Stimulated activated CD8-positive, alpha-beta memory T cell treated with anti-CD3 and anti-CD28 coated beads, Interleukin-15, amount 100 ng/mL, for 24 hours (primary cell): ENCODE results near the gene GRIK2.

Experiments used
- DNase-seq: peaks from one replicate; pipeline ENCODE4 v3.0.0-alpha.2; 2020; ENCODE audit warnings: low read depth

GRIK2 gene

DNA sequence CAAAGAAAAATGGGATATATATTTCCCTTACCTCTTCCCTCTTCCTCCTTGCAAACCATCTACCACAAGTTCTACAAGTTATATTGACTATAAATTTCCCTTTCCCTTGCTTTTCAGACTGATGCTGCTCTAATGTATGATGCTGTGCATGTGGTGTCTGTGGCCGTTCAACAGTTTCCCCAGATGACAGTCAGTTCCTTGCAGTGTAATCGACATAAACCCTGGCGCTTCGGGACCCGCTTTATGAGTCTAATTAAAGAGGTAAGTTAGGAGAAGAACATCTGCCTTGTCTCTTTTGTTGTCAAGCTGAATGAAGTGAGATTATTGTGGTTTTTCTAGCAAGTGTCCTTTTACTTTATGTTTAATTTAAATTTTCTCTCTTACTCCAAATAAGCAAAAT, 406.0 kb downstream of the GRIK2 start:
- no peak for DNase-seq

- DNase-seq = no peak
Observed at GRCh38 chr6:101800598-101800997, 407.1 kb downstream of the GRIK2 start.

- no peak for DNase-seq
Observed at GRCh38 chr6:101803136-101803535, 409.6 kb downstream of the GRIK2 start.

DNA sequence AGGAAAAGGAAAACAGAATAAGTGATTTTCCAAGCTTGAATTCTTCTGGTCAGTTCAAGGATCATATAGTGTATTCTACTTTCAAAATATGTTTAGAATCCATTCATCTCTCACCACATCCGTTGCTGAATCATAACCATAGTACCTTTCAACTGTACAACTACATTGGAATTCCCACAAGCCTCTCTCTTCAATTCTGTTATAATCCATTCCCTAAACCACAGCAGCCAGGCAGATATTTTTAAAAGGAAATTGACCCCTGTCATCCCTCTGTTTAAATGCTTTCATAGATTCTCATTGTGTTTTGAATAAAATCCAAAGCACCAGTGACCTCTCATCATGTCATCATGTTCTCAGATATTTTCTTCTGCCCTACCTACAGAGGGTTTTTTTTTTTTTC, 412.7 kb downstream of the GRIK2 start:
- no peak for DNase-seq

DNA sequence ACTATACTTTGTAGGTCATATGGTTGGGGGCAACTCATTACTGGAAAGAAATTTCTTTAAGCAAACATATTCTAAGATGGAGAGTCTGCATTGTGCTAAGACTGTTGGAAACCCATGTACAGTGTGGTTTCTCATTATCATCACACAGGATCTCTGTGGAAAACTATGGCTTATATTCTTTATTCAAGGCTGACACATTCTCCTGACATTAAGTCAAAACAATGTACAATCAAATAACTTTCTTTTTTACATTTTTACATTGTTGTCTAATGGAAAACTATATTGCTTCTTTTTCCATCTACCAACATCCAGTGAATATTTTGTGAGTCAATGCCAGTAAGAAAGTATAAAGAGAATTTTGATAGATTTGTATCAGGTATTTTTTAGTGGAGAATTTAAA, 417.6 kb downstream of the GRIK2 start:
- no peak for DNase-seq

GRCh38 chr6:101816716-101817115, 423.2 kb downstream of the GRIK2 start:
- DNase-seq = no peak

GRCh38 chr6:101818051-101818450, 424.5 kb downstream of the GRIK2 start:
- no peak for DNase-seq

DNA sequence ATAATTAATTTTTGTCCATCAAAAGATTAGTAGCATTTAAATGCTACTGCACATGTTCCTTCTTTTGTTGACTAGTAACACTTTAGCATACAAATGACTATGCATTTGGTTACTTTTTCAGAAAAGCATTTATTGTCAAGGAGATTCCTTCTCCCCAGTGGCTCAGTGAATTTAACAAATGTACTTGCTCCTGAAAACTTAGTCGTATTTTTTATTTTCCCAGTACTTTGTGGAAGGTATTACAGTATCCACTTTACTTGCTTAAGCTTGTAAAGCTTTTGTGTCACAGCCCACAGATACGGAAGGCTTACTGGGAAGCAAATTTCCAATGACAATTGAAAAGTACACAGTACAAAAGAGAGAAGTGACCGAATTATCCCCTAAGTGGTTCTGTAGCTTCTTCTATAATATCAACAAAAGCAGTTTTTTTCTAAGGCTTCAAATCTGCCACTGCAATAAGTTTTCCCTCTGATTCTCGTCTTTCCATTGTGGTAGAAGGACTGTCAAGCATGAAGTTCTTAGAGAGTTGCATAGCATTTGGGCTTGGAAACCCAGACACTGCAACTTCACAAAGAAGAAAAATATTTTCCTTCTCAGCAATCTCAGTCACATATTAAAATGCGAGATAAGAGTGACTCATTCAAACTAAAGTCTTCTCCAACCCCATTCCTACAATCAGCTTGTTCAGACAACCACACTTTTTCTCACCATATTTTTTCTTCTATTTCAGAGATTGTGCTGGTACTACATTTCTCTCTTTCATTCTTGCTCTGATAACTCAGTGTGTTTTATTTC, 431.2 kb downstream of the GRIK2 start:
- DNase-seq = no peak

DNA sequence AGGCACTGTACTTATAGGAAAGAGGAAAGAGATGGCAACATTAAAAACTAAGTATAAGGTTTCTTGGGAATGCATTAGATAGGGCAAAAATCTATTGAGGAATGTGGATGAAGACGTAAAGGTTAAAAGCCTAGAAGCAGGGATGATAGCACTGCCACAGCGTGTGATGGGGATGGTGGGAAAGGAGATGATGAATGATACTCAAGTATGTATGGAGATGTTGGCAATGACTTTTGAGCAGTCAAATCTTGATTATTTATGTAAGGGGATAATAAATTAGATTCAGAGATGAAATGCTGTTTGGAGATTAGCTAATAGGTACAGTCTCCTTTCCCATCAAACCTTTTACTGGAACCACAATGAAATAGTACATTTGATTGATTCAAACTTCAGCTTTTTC, 432.8 kb downstream of the GRIK2 start:
- DNase-seq = no peak

DNA sequence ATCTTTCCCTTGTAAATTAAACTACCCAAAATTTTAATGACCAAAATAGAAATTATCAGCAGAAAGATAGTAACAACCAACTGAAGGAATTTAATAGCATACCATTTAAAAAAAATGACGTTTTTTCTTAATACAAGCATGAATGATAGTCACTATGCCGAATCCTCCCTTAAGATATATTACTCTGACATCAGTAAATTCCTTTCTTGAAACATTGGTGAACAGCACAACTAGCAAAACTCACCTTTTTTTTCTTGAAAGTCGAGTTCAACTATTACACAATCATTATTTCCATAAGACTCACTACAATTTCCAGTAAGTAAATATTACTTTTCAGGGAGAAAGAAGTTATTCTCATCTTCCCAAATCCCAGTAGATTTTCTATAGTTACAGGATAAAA, 433.2 kb downstream of the GRIK2 start:
- no peak for DNase-seq

- DNase-seq = no peak
Observed at GRCh38 chr6:101830501-101831031, 437.1 kb downstream of the GRIK2 start.

- no peak for DNase-seq
Observed at GRCh38 chr6:101832371-101832770, 438.9 kb downstream of the GRIK2 start.

DNA sequence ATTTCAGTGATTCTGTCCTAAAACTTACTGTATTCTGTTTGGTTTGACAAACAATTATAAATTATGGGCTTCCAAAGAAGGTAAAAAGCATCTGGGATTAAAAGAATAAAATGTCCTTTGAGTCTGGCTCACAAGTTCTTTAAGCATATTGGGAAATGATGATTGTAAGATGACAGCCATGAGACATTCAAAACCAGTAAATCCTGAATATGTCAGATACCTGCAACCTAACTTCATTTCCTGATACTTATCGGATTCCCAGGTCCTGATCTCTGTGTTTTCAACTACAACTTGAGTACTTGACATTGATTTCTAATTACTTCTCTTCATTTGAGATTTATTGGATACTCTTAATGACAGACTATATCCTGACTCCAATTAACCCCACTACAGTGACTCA, 446.6 kb downstream of the GRIK2 start:
- DNase-seq = no peak

DNA sequence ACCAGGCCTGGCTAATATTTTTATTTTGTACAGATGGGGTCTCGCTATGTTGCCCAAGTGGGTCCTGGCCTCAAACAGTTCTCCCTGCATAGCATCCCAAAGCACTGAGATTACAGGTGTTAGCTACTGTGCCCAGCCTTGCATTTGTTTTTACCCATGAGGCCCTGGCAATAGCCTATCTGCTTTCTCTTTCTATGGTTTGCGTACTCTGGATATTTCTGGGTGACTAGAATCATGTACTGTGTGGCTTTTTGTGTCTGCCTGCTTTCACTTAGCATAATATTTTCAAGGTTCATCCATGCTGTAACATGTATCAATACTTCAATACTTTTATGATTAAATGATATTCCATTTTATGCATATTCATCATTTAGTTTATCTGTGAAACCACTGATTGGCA, 451.7 kb downstream of the GRIK2 start:
- no peak for DNase-seq

GRCh38 chr6:101845621-101846020, 452.1 kb downstream of the GRIK2 start:
- no peak for DNase-seq

DNA sequence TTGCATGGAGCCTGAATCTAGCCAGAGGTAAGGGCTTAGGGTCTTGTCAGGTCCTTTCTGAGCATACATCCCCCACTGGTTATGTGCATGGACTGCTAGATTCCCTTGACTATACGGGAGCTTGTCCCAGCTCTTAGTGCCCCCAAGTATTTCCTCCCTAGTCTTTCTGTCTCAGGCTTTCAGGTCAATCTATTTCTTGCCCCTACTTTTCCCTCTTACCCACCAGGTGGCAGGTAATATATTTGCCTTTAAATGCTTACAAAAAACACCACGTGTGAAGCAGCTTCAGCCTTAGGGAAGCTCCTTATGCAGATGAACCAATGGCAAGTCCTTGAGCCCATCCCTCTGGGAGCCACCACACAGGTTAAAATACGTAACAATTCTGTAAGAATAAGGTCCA, 454.2 kb downstream of the GRIK2 start:
- DNase-seq = no peak

DNA sequence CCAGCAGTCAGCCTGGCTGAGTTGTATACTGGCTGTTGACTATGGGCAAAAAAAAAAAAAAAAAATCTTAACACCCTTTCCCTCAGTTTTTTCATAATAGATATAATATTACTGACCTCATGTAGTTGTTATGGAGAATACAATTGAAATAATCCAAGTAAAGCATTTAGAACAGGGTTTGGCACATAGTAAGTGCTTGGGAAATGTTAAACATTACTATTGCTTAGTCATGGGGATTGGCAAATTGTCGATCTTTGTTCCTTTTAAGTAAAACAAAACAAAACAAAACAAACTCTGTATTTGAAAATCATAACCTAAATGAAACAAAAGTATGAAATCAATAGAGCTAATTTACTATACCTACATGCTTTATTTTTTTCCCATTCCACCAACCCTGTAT, 458.4 kb downstream of the GRIK2 start:
- DNase-seq = no peak

- DNase-seq = no peak
Observed at GRCh38 chr6:101853231-101854085, 459.9 kb downstream of the GRIK2 start.

DNA sequence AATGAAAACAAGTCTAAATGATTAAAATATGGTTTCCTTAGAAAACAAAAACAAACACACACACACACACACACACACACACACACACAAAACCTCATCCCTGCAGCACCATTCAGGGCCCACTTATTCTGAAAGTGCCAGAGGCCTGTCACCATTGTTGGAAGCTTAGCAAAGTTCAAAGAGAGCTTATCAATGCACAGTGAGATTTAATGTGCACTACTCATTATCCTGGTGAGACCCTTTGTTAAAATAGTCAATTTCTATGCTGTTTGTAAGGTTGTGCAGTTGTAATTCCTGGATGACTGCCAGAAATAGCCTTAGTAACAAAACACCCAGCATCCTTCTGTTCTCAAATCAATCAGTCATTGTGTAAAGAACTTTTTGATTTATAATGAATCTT, 482.9 kb downstream of the GRIK2 start:
- DNase-seq = no peak

DNA sequence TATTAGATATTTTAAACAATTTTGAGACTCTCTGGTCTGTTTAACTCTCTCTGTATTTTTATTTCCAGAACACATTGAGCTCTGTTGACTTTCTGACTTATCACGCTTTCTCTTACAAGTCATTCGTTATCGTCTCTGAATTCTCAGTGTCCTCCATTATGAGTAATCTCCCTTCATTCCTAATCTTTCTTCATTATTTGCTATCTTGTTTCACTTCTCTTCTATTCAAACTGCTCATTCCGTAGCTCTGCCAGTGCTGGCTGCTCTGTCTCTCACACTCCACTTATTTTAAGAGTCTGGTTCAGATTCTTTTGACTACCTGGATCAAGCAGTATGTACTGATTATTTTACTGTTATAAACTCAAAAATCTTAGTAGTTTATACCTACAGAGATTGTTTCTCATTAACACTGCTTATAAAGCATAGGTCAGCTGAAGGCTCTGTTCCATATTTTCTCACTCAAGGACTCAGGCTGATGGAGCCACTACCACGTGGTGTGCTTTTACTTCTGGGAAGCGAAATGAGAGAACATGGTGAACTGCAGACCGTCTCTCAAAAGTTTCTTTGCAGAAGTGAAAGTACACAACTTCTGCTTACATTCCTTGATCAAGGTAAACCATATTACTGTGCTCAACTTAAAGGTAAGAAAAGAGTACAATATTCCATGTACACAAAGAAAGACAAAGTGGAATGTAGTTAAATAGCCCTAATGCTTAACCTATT, 485.2 kb downstream of the GRIK2 start:
- DNase-seq = no peak

- no peak for DNase-seq
Observed at GRCh38 chr6:101879782-101880181, 486.3 kb downstream of the GRIK2 start.

DNA sequence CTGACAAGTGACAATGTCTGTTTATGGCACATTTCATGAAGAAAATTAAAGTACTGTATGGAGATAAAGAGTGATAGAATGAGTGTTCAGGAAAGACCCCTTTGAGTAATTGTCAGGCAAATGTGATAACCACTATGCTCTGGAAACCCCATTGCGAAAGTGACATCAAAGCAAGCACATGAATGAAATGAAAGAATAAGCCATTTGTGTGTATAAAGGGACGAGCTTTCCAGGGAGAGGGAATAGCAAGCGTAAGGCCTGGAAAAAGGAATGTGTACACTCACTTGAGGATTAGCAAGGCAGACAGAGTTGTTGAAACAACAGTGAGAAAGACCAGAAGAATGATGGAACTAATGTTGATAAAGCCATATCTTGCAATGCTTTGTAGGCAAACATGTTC, 490.0 kb downstream of the GRIK2 start:
- DNase-seq = no peak

GRCh38 chr6:101887532-101887931, 494.0 kb downstream of the GRIK2 start:
- DNase-seq = no peak
